CD4-positive, CD25-positive, alpha-beta regulatory T cell (primary cell): Measurements from ENCODE around the gene SSTR1. TPM values are rescaled to one million over a fixed set of nuclear protein-coding genes. Genes with fewer than 3 reads are reported as not detected.

Experiments
- ATAC-seq, 2 donors: fragments of 150-1000 bp; cut with Tn5 transposase; one replicate each; pipeline ENCODE4 v1.10.0; 2021; ENCODE audit warnings: low read depth in 2 of 2, moderate number of reproducible peaks in 2 of 2, moderate library complexity in 1 of 2
- DNase-seq, 3 donors: peaks; one replicate each; pipeline versions ENCODE4 v3.0.0 to v3.0.0-alpha.2; 2012 to 2022; ENCODE audit warnings: mixed read lengths in 1 of 3
- H3K27ac ChIP-seq: one replicate; pipeline ENCODE4 v1.7.0; 2013; ENCODE audit warnings: mild to moderate bottlenecking, low read length; ENCODE audit not compliant: insufficient read depth, poor library complexity, severe bottlenecking
- H3K27me3 ChIP-seq: one replicate; pipeline ENCODE4 v1.7.0; 2013; ENCODE audit warnings: low read length; ENCODE audit not compliant: control insufficient read depth, insufficient read depth
- H3K36me3 ChIP-seq: one replicate; pipeline ENCODE4 v1.7.0; 2013; ENCODE audit warnings: mild to moderate bottlenecking, low read length, moderate library complexity; ENCODE audit not compliant: control insufficient read depth, insufficient read depth
- H3K4me1 ChIP-seq: 2 replicates; pipeline ENCODE4 v1.7.0; 2013; ENCODE audit warnings: mild to moderate bottlenecking, low read length; ENCODE audit not compliant: insufficient read depth, control insufficient read depth, poor library complexity, severe bottlenecking
- H3K4me3 ChIP-seq: one replicate; pipeline ENCODE4 v1.7.0; 2013; ENCODE audit warnings: low read depth, mild to moderate bottlenecking, low read length, moderate library complexity
- H3K9me3 ChIP-seq, 2 experiments: 1 replicate in 1 of 2; 2 replicates in 1 of 2; pipeline ENCODE4 v1.7.0; 2013; ENCODE audit warnings: low read length in 2 of 2, mild to moderate bottlenecking in 1 of 2, moderate library complexity in 1 of 2; ENCODE audit not compliant: control insufficient read depth in 2 of 2
- H3K27ac Mint-ChIP-seq, 3 donors: one replicate each; pipeline ENCODE4 v1.8.0; 2020 to 2022; ENCODE audit warnings: mild to moderate bottlenecking in 3 of 3, mixed read lengths in 3 of 3, moderate library complexity in 2 of 3
- H3K27me3 Mint-ChIP-seq: one replicate; pipeline ENCODE4 v1.8.0; 2022; ENCODE audit warnings: mild to moderate bottlenecking, mixed read lengths
- H3K36me3 Mint-ChIP-seq: one replicate; pipeline ENCODE4 v1.8.0; 2020; ENCODE audit warnings: mixed read lengths
- H3K4me1 Mint-ChIP-seq, 4 donors: one replicate each; pipeline ENCODE4 v1.8.0; 2020 to 2022; ENCODE audit warnings: mixed read lengths in 4 of 4, mild to moderate bottlenecking in 1 of 4
- H3K4me3 Mint-ChIP-seq, 4 donors: one replicate each; pipeline ENCODE4 v1.8.0; 2020 to 2022; ENCODE audit warnings: mild to moderate bottlenecking in 4 of 4, mixed read lengths in 4 of 4, moderate library complexity in 3 of 4
- H3K9me3 Mint-ChIP-seq, 7 donors: one replicate each; pipeline ENCODE4 v1.8.0; 2020 to 2022; ENCODE audit warnings: mixed read lengths in 7 of 7, mild to moderate bottlenecking in 3 of 7, moderate library complexity in 2 of 7
- polyA plus RNA-seq, 4 donors: library from polyadenylated mRNA; unstranded; fragments of 300-500 nt; fragmentation: Illumina TruSeq; gene quantifications; one replicate each; pipeline ENCODE4 v1.2.3, GENCODE V29; 2021
- total RNA-seq: library from RNA; stranded (reverse); gene quantifications from one replicate; pipeline ENCODE4 v1.2.3, GENCODE V29; 2022

The SSTR1 gene
- total and polyA plus RNA-seq, 5 donors from 2014 or later = not detected

DNA sequence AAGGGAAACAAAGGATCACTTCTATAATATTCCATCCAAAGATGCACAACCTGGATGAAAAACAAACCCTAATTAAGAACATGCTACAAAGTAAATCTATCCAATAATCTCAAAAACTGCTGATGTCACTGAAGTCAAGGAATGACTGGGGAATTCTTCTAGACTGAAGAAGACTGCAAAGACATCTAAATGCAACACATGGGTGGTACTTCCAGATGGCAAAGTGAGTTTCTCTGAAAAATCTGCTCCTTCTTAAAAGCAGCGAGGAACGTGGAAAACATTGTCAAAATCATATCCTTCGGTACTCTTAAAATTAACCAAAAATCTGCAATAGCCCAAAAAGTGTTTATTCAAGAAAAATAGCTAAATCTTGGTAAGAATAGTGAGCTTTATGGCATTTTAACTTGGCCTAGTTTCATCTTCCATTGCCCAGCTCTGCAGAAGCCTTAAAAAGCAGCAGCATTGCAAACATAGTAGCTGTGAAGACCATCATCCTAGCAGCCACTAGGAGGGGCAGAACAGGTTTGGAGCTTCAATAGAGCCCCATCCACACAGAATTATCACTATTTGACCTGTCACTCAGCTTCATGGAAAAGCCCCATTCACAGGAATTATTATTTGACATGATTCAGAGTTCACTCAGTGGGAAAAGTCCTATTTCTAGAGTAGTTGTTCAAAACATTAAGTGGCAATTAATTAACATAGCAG, 40.8 kb downstream of the SSTR1 start:
- no peak for DNase-seq
- no peak for ATAC-seq
- Mint-ChIP-seq H3K4me3 (no peak overlapping the region), H3K36me3 (no peaks in the 10 kb centered on the region), H3K9me3 (peaks cover 0 to 1% (median 0%) of the 10 kb centered on the region in 7 donors), H3K4me1 (no peaks in the 10 kb centered on the region), H3K27me3 (peaks cover 13% of the 10 kb centered on the region), H3K27ac (no peak overlapping the region)
- no peaks in the 10 kb centered on the region for H3K4me1 ChIP-seq
- H3K36me3 ChIP-seq = no peaks in the 10 kb centered on the region
- no peaks in the 10 kb centered on the region for H3K9me3 ChIP-seq
- no peaks in the 10 kb centered on the region for H3K27me3 ChIP-seq
- no peak overlapping the region for H3K4me3 ChIP-seq
- H3K27ac ChIP-seq = no peak overlapping the region

DNA sequence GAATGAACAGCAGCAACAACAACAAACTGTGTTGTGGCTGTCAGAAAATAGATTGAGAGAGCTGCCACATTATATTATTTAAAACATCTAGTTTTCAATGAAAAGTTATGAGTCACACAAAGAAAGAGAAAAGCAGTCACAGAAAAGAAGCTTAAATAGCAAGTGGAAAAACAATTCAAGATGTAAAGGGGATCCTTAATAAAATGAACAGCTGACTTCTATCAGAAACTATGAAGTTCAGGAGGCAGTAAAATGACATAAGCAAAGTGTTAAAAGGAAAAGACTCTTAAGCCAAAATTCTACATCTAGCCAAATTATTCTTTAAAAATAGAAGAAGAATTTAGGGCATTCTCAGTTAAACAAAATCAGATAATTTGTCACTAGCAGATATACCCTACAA, 42.6 kb downstream of the SSTR1 start:
- Histone ChIP-seq H3K27ac (no peak overlapping the region), H3K4me3 (no peak overlapping the region), H3K9me3 (no peaks in the 10 kb centered on the region), H3K27me3 (peaks cover 8% of the 10 kb centered on the region), H3K4me1 (peaks cover 6% of the 10 kb centered on the region), H3K36me3 (no peaks in the 10 kb centered on the region)
- Mint-ChIP-seq H3K4me3 (no peak overlapping the region), H3K36me3 (no peaks in the 10 kb centered on the region), H3K9me3 (peaks cover 0 to 1% (median 0%) of the 10 kb centered on the region in 7 donors), H3K4me1 (peaks cover 0 to 5% (median 0%) of the 10 kb centered on the region in 4 donors), H3K27me3 (peaks cover 14% of the 10 kb centered on the region), H3K27ac (no peak overlapping the region)
- DNase-seq (no peak), ATAC-seq (no peak)

- ATAC-seq = no peak
- H3K4me3 ChIP-seq = no peak overlapping the region
- peaks cover 15% of the 10 kb centered on the region for H3K4me1 ChIP-seq
- H3K27ac ChIP-seq = no peak overlapping the region
- H3K27me3 ChIP-seq = peaks cover 13% of the 10 kb centered on the region
- Mint-ChIP-seq H3K9me3 (no peaks in the 10 kb centered on the region), H3K27ac (no peak overlapping the region), H3K4me1 (peaks cover 0 to 12% (median 2%) of the 10 kb centered on the region in 4 donors), H3K27me3 (peaks cover 27% of the 10 kb centered on the region), H3K4me3 (no peak overlapping the region), H3K36me3 (no peaks in the 10 kb centered on the region)
- H3K36me3 ChIP-seq = no peaks in the 10 kb centered on the region
- H3K9me3 ChIP-seq = no peaks in the 10 kb centered on the region
- no peak for DNase-seq
Observed at GRCh38 chr14:38252066-38252710, 44.5 kb downstream of the SSTR1 start.

GRCh38 chr14:38253676-38254075, 46.0 kb downstream of the SSTR1 start:
- Histone ChIP-seq H3K4me1 (peaks cover 15% of the 10 kb centered on the region), H3K9me3 (no peaks in the 10 kb centered on the region), H3K27ac (no peak overlapping the region), H3K4me3 (no peak overlapping the region), H3K27me3 (peaks cover 16% of the 10 kb centered on the region), H3K36me3 (no peaks in the 10 kb centered on the region)
- H3K4me1 Mint-ChIP-seq = peaks cover 0 to 12% (median 2%) of the 10 kb centered on the region in 4 donors
- no peaks in the 10 kb centered on the region for H3K9me3 Mint-ChIP-seq
- H3K27me3 Mint-ChIP-seq = peaks cover 30% of the 10 kb centered on the region
- H3K36me3 Mint-ChIP-seq = no peaks in the 10 kb centered on the region
- no peak overlapping the region for H3K4me3 Mint-ChIP-seq
- H3K27ac Mint-ChIP-seq = no peak overlapping the region
- no peak for ATAC-seq
- DNase-seq = no peak

DNA sequence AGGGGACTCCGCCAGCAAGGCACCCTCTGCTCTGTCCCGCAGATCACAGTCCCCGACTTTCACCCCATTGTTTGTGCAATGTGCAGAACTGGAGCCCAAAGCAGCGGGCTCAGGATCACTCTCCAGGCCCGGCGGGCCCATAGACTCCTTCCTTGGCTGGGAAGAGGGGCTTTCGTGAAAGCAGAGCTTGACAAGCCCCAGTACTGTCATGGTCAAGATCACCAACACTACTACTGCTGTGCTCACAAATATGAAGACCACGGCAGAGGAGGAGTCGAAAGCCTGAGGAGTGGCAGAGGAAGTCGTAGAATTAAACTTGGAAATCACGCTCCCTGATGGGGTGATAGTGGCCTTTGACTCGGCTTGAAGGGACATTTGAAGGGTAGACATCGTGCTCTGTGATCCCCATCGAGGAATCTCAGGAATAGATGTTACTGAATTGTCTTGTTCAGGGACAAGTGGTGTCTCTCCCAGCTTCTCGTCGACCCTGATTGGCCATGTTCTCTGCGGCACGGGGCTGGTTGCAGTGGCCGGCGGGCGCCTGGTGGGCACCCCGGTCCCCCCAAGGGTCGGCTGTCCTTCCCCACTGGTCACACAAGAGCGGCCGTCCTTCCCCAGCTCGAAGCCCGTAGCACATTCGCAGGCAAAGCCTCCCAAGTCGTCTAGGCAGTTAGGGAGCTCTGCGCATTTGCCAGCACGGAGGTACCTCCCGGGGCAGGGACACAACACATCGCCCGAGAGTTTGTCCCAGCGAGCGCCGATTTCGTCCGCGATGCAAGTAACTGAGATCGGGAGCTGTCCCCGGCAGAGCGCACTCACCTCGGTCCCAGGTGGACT, 47.1 kb downstream of the SSTR1 start:
- no peaks in the 10 kb centered on the region for H3K36me3 Mint-ChIP-seq
- Histone ChIP-seq H3K4me3 (no peak overlapping the region), H3K36me3 (no peaks in the 10 kb centered on the region), H3K9me3 (no peaks in the 10 kb centered on the region), H3K27me3 (peaks cover 16% of the 10 kb centered on the region), H3K27ac (no peak overlapping the region), H3K4me1 (peaks cover 15% of the 10 kb centered on the region)
- DNase-seq = no peak
- H3K9me3 Mint-ChIP-seq = no peaks in the 10 kb centered on the region
- peaks cover 0 to 12% (median 2%) of the 10 kb centered on the region in 4 donors for H3K4me1 Mint-ChIP-seq
- ATAC-seq = no peak
- no peak overlapping the region for H3K27ac Mint-ChIP-seq
- H3K27me3 Mint-ChIP-seq = peaks cover 30% of the 10 kb centered on the region
- H3K4me3 Mint-ChIP-seq = peak overlapping the region in 2 of 4 donors; percentile 34 to 57

DNA sequence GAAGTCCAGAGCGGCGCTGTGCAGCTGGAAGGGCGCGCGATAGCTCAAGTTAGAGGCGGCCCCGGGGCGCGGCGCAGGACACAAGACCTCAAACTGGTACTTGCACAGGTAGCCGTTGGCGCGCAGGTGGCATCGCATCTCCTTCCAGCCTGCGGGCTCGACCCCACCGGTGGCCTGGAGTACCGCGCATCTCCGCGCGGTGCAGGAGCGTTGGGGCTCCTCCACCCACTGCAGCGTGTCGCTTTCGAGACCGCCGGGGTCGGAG, 47.6 kb downstream of the SSTR1 start:
- no peak overlapping the region for H3K27ac Mint-ChIP-seq
- DNase-seq = peak in 1 of 3 donors; percentile 19
- H3K4me3 Mint-ChIP-seq = peak overlapping the region in 1 of 4 donors; percentile 41
- no peaks in the 10 kb centered on the region for H3K36me3 Mint-ChIP-seq
- ATAC-seq = peak; percentile 20 to 45
- no peak overlapping the region for H3K4me3 ChIP-seq
- H3K36me3 ChIP-seq = no peaks in the 10 kb centered on the region
- H3K27ac ChIP-seq = no peak overlapping the region
- peaks cover 15% of the 10 kb centered on the region for H3K4me1 ChIP-seq
- H3K9me3 ChIP-seq = no peaks in the 10 kb centered on the region
- peaks cover 0 to 4% (median 0%) of the 10 kb centered on the region in 7 donors for H3K9me3 Mint-ChIP-seq
- peaks cover 16% of the 10 kb centered on the region for H3K27me3 ChIP-seq
- peaks cover 30% of the 10 kb centered on the region for H3K27me3 Mint-ChIP-seq
- peaks cover 0 to 12% (median 2%) of the 10 kb centered on the region in 4 donors for H3K4me1 Mint-ChIP-seq

GRCh38 chr14:38255673-38256532, 48.2 kb downstream of the SSTR1 start, which contains the start of gene CLEC14A:
TSS of gene CLEC14A (minus strand) at chr14:38256093. CDS start at chr14:38256022, 71 bp downstream.
- H3K27me3 ChIP-seq = peaks cover 16% of the 10 kb centered on the region
- Mint-ChIP-seq H3K36me3 (no peaks in the 10 kb centered on the region), H3K4me1 (peaks cover 0 to 12% (median 2%) of the 10 kb centered on the region in 4 donors), H3K4me3 (peak within 1 kb of the TSS; percentile 66 to 81 (median 72)), H3K9me3 (peaks cover 0 to 8% (median 0%) of the 10 kb centered on the region in 7 donors), H3K27ac (no peak within 1 kb of the TSS), H3K27me3 (peaks cover 30% of the 10 kb centered on the region)
- H3K9me3 ChIP-seq = no peaks in the 10 kb centered on the region
- peak within 1 kb of the TSS; percentile 44 for H3K4me3 ChIP-seq
- DNase-seq (peak in 2 of 3 donors; percentile 4 to 25), ATAC-seq (peak; percentile 60 to 63)
- peaks cover 15% of the 10 kb centered on the region for H3K4me1 ChIP-seq
- H3K27ac ChIP-seq = no peak within 1 kb of the TSS
- no peaks in the 10 kb centered on the region for H3K36me3 ChIP-seq
